COLO668 (cell line): ENCODE results near the gene COL4A5.
"Not testable (repeated sequence)": the region's sequence is repeated elsewhere in the genome, so short reads cannot be mapped to it uniquely, and the experiment has no call there.

Source experiments
- DNase-seq: peaks from one replicate; lab custom pipeline; 2025; ENCODE audit not compliant: unreplicated experiment; lab: John Stamatoyannopoulos, UW

Gene COL4A5

DNA sequence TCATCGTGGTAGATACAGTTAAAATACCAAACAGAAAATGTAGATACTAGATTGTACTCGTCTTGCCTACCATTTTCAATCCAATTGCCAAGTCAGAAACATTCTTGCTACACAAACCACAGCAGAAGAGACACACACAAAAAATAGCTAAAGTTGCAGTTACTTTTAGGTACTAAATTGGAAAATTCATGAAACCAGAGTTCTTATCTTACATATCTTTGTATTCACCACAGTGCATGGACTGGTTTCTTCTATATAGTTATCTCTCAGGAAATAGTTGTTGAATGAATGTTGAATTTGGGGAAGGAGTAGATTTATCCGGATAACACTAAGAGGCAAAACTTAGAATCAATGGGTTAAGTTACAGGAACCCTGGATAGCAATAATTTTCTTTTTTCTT lies 14.2 kb downstream of the COL4A5 start:
- DNase-seq, result no peak

DNA sequence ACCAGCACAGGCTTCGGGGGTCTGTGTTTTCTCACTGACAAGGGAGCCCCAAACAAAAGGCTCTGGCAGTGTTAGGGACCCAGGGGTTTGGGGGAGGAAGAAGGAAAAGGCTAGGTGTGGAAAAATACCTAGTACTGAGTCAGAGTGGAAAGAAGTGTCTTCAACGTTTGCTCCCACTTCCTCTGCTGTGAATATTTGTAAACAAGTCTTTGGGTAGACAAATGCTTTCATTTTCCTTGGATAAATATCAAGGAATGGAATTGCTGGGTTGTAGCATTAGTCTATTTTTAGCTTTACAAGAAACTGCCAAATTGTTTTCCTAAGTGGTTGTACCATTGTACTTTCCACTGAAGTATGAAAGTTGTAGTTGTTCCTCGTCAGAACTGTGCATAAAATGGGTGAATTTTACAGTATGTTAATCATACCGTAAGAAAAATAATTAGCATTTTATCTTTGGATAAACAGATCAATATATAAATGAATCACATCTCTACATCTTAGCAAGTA lies 17.4 kb downstream of the COL4A5 start:
- no peak for DNase-seq

- DNase-seq, result no peak
Measured at GRCh38 chrX:108464604-108465003, 25.0 kb downstream of the COL4A5 start.

DNA sequence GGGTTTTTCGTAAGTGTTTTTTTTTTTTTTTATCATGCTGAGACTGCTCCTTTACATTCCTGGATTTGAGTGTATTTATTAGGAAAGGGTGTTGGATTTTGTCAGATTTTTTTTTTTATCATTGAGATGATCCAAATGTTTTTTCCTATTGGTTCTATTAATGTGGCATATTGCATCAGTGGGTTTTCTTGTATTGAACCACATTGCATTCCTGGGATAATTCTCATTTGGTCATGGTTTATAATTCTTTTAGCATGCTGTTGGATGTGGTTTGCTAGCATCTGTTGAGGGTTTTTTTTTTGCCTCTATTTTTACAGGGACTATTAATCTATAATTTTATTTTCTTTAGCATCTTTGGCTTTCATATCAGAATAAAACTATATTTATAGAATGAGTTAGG lies 28.8 kb downstream of the COL4A5 start:
- no peak for DNase-seq

DNA sequence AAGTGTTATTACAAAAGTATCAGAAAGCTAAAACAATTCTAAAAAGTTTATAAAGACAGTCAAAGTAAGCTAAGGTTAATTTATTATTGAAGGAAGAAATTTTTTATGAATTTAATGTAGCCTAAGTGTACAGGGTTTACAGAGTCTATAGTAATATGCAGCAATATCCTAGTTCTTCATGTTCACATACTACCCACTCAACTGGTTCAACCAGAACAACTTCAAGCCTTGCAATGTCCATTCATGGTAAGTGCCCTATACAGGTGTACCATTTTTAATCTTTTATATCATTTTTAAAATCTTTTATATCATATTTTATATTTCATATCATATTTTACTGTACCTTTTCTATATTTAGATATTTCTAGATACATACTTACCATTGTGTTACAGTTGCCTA lies 34.3 kb downstream of the COL4A5 start:
- no peak for DNase-seq

DNA sequence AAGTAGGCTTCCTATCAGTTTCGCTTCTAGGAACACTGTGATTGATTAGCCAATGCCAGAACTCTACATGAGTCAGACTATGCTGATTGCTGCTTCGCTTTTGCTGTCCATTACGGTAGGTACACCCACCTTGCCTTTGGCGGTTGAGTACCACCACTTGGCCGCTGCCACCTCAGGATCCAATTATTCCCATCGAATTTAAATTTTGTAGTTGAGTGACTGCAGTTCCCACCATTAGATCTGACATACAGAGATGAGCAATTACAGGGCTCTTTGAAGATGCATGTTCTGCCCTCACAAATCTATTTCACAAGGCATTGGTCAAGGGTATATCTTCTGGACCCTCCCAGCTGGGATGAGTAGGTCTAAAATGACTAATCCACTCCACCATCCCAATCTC lies 41.9 kb downstream of the COL4A5 start:
- DNase-seq, result not testable (repeated sequence)

- DNase-seq, result no peak
Measured at GRCh38 chrX:108484251-108484650, 44.6 kb downstream of the COL4A5 start.

GRCh38 chrX:108485960-108486359 lies 46.3 kb downstream of the COL4A5 start:
- no peak for DNase-seq

DNA sequence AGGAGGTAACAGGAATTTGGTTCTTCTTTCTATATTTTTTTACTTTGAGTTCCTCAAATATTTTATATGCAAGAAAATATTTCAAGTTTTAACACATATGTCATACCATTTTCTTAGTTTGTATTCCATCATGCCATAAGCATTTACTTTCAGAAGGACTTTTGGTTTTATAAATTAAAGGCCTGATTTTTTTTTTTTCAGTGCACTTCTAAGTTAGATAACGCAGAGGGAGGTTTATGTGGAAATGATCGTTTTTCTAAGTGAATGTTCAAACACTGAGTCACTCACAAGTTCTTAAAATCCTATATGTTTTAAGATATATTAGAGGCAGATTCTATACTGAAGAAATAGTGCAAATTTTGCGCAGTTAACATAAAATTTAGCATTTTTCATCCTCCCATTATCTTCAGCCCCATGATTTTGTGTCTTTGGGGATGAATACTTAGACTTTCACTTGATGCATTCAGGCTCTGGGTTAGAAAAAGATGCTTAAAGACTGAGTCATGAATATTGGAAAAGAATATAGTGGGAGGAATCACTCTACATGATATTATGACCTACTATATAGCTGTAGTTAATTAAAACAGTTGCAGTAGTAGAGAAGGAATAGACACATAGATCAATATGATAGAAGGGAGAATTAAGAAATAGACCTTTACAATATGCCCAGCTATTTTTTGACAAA lies 54.9 kb downstream of the COL4A5 start:
- no peak for DNase-seq

DNA sequence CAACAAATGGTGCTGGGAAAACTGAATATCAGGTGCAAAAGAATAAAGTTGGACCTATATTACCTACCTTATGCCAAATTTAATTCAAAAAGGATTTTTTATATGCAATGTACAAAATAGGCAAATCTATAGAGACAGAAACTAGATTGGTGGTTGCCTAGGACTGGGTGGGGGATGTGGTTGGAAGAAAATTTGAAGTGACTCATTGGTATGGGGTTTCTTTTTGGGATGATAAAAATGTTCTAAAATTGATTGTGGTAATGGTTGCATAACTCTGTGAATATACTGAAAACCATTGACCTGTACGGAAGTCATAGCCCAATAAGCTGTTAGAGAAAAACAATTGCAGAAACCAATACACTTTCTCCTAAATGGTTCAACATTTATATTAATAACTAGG lies 72.1 kb downstream of the COL4A5 start:
- no peak for DNase-seq

DNA sequence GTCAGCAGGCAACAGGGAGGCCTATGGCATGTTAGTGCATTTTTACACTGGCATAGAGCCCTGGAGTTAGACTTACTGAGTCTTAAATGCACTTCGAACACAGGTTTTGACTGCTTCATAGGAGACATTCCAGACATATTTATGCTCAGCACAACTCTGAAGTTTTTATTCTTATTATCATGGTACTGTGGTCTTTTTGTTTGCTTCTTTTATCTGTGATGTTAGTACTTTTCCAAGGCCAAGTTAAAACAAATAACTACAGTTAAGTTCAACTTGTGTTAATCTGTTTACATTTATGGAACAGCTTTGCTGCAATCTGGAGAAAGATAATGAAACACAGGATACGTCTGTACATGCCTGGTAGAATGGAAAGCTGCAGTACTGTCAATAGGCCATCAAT lies 76.5 kb downstream of the COL4A5 start:
- no peak for DNase-seq

DNA sequence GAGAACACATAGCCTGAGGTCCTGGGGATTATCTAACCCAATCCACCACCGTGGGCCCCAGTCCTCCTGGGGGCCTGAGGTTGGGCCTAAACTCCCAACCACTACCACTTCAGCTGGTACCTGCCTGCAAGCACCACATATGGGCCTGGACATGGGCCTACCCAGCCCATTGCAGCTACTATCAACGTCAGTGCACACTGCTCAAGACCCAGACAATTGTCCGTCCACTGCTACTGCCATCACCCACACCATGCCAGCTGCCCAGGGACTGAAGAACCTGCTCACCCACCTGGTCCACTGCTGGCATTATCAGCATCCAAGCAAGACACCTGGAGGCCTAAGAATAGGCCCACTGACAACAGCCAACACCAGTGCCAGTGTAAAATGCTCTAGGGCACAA lies 88.1 kb downstream of the COL4A5 start:
- no peak for DNase-seq

DNA sequence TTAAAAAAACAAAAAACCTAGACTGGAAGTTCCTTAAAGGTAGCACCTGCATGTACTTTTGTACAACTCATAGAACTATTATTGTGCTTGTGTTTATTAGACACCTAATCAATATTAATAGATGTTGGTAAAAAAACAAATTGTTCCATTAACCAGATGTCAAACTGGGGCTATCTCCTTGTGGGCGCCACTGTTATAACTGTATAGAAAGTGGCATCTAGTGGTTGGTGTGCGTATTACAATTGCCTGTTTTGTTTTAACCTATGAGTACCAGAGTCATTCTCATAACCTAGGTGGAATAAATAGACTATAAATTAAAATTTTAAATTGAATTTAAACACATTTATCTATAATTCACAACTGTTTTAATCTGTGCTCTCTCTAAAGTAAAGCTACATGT lies 97.4 kb downstream of the COL4A5 start:
- no peak for DNase-seq

GRCh38 chrX:108541286-108541685 lies 101.6 kb downstream of the COL4A5 start:
- no peak for DNase-seq

DNA sequence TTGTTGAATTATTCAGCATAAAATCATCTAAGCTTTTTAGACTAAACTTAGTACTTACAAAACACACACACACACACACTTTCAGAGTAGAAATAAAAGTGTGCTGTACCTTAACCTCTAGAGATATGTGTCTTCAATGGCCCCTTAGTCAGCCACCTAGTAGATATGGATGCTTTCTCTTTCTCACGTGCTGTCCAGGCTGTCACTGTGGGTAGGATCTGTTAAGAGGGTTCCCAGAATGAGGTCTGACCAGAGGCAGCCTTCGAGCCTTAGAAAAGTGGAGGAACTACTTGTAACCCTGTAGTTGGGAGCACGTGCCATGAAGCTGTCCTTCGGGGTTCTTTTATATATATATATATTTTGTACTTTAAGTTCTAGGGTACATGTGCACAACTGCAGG lies 117.9 kb downstream of the COL4A5 start:
- no peak for DNase-seq

- DNase-seq, result no peak
Measured at GRCh38 chrX:108558217-108558616, 118.6 kb downstream of the COL4A5 start.

DNA sequence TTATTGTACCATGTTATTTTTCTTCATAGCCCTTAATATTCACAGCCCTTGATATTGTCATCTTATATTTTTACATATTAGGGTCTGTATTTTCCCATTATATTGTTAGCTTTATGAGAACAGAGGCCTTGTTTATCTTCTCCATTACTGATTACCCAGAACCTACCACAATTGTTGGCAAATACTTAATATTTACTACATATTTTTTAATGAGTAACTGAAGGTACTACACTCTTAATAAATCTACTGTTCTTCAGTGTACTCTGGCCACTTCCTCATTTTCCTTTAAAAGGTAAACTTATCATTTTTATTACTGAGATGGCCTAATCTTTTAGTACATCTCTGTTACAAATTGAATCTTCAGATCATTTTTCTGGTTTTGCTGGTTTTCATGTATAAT lies 133.5 kb downstream of the COL4A5 start:
- DNase-seq, result no peak

GRCh38 chrX:108582151-108582550 lies 142.5 kb downstream of the COL4A5 start:
- DNase-seq, result no peak

- DNase-seq, result no peak
Measured at GRCh38 chrX:108584617-108585211, 145.1 kb downstream of the COL4A5 start.

DNA sequence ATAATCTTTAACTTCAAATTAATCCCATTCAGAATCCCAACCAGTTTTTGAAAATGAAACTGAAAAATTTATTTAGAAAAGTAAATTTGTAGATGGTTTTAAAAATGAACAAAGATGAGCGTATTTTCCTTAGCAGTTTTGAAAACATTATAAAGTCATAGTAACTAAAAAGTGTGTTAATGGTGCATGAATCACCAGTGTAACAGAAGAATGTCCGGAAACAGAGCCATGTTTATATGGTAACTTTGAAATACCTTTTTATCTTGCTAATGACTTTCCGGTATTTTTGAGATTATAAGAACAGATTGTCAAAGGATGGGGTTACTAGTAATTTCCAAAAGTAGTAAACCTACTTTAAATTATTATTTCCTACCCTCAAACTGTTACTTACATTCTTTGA lies 150.9 kb downstream of the COL4A5 start:
- DNase-seq, result no peak

GRCh38 chrX:108601276-108601675 lies 161.6 kb downstream of the COL4A5 start:
- no peak for DNase-seq

- DNase-seq, result no peak
Measured at GRCh38 chrX:108610141-108610540, 170.5 kb downstream of the COL4A5 start.

GRCh38 chrX:108614616-108615015 lies 175.0 kb downstream of the COL4A5 start:
- no peak for DNase-seq
